ENCODE measurements around the gene AKAP8L.

Gene AKAP8L

DNA sequence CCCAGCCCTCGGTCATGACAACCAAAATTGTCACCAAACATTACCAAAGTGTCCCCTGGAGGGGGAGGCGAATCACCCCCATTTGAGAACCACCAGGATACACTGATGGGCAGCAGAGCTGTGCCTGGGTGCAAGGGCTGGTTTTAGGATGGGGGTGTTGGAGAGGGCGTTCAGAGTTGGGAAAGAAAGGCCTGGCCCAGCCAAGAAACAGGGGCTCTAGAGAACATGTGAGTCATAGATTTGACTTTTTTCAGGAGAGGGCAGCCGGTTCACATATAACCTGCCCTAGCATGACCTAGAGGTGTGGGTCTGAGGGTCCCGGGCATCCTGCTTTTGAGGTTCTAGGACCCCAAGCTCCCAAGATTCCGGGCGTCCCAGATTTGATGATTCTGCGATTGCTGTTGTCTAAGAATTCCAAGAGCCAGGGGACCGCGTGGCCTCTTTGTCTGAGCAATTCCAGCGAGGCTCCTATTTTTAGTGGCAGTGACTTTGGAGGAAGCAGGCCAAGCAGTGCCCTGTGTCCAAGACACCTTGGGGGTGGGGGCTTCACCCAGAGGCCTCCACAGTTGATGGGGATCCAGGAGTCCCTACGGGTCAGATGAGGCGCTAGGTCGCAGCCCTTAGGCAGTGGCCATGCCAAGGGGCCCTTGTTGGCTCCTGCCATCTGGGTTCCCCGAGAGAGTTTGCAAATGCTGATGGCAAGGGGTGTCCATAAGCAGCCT is 25.9 kb upstream of the AKAP8L start:
- Histone ChIP-seq H3K36me3 (ENCODE audit: control insufficient read depth, insufficient read depth, low read length) (no peaks in the 10 kb centered on the region), H3K4me3 (ENCODE audit: low read length) (no peak overlapping the region), H3K27ac (ENCODE audit: low read depth, low read length) (no peak overlapping the region), H3K27me3 (ENCODE audit: control insufficient read depth, insufficient read depth, low read length) (no peaks in the 10 kb centered on the region), H3K4me1 (ENCODE audit: control insufficient read depth, insufficient read depth, low read length) (peaks cover 4% of the 10 kb centered on the region), H3K9ac (ENCODE audit: low read length) (no peak overlapping the region)

DNA sequence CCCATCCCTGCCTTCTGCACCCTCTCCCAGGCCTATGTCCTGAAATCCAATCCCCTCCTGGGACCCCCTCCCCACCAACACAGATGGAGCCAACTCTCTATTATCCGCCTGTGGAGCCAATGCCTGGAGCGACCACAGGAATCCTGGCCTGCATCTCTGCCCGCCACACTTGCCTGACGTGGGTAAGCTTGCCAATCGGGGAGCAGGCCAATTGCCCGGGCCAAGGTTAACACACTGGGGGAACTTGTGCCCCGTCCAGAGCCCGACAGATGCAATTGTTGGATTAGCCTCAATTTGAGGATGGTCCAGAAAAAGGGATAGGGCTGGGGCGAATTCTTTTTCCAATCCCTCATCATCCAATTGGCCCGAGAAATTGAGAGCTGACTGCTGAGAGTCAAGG is 25.1 kb upstream of the AKAP8L start:
- H3K27ac ChIP-seq (ENCODE audit: low read depth, low read length), result no peak overlapping the region
- no peaks in the 10 kb centered on the region for H3K27me3 ChIP-seq (ENCODE audit: control insufficient read depth, insufficient read depth, low read length)
- H3K36me3 ChIP-seq (ENCODE audit: control insufficient read depth, insufficient read depth, low read length), result peaks cover 3% of the 10 kb centered on the region
- H3K9ac ChIP-seq (ENCODE audit: low read length), result no peak overlapping the region
- H3K4me1 ChIP-seq (ENCODE audit: control insufficient read depth, insufficient read depth, low read length), result peaks cover 1% of the 10 kb centered on the region
- H3K4me3 ChIP-seq (ENCODE audit: low read length), result no peak overlapping the region

DNA sequence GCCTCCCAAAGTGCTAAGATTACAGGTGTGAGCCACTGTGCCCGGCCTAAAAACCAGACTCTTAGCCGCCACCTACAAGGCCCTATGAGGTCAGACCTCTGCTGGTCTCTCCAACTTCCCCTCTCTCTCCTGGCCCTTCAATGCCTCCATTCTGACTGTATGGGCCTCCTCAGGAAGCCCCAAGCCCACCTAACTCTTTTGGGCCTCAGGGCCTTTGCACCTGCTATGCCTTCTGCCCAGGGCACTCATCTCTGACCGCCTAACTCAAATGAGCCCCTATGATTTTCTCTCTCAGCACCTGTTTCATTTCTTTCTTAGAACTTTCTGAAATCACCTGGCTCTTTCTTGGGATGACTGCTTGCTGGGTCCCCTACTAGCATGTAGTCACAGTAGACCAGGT is 24.5 kb upstream of the AKAP8L start:
- Histone ChIP-seq H3K27me3 (ENCODE audit: control insufficient read depth, insufficient read depth, low read length) (no peaks in the 10 kb centered on the region), H3K4me1 (ENCODE audit: control insufficient read depth, insufficient read depth, low read length) (no peaks in the 10 kb centered on the region), H3K27ac (ENCODE audit: low read depth, low read length) (no peak overlapping the region), H3K36me3 (ENCODE audit: control insufficient read depth, insufficient read depth, low read length) (peaks cover 3% of the 10 kb centered on the region), H3K4me3 (ENCODE audit: low read length) (no peak overlapping the region), H3K9ac (ENCODE audit: low read length) (no peak overlapping the region)

DNA sequence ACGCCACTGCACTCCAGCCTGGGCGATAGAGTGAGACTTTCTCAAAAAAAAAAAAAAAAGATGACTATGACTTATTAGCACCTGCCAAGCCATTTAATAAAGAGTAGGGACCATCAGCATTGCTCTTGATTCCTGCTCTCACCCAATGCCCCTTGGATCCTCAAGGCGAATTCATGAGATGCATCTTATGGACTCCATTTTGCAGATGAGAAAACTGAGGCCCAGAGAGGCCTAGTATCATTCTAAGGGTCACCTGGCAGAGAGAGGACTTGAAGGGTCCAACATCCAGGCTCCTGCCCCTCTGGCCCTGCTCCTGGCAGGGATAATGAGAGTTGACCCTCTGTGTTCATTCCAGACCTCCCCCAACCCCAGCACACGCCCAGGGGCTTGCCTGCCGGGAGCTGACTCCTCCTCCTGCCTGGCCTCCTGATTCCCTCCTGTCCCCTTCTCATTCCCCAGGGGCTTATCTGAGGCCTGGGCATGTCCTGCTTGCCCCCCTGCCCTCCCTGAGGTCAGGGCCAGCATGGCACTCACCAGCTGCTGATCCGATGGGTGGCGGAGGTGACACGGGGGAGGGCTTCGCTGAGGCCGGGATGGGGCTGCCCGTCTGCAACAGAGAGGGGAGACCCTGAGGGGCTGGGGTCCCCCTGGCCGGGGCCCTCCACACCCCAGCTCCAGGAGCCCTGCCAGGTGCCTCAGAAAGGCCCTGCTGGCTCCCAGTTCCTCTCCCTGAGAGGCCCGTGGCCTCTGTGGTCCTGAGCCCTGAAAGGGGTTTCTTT is 23.5 kb upstream of the AKAP8L start:
- Histone ChIP-seq H3K9ac (ENCODE audit: low read length) (no peak overlapping the region), H3K27ac (ENCODE audit: low read depth, low read length) (no peak overlapping the region), H3K36me3 (ENCODE audit: control insufficient read depth, insufficient read depth, low read length) (peaks cover 3% of the 10 kb centered on the region), H3K27me3 (ENCODE audit: control insufficient read depth, insufficient read depth, low read length) (no peaks in the 10 kb centered on the region), H3K4me3 (ENCODE audit: low read length) (no peak overlapping the region), H3K4me1 (ENCODE audit: control insufficient read depth, insufficient read depth, low read length) (peaks cover 4% of the 10 kb centered on the region)

DNA sequence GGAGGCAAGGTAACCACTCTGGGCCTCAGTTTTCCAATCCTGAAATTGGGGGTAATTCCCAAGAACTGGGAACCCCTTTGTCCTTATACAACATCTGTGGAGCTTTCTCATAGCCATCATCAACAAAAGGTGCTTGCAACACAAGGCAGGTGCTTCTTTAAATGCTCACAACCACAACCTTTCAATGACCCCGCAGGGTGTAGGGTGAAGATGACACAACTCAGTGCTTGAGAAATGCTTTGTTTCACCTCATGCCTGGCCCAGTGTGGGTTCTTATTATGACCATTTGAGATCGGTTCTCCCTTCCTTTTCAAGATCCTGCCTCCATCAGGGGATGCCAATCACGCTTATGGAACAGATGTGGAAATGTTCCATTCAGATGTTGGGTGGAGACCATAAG is 22.5 kb upstream of the AKAP8L start:
- Histone ChIP-seq H3K27ac (ENCODE audit: low read depth, low read length) (no peak overlapping the region), H3K27me3 (ENCODE audit: control insufficient read depth, insufficient read depth, low read length) (no peaks in the 10 kb centered on the region), H3K4me1 (ENCODE audit: control insufficient read depth, insufficient read depth, low read length) (peaks cover 4% of the 10 kb centered on the region), H3K36me3 (ENCODE audit: control insufficient read depth, insufficient read depth, low read length) (peaks cover 3% of the 10 kb centered on the region), H3K4me3 (ENCODE audit: low read length) (no peak overlapping the region), H3K9ac (ENCODE audit: low read length) (no peak overlapping the region)

DNA sequence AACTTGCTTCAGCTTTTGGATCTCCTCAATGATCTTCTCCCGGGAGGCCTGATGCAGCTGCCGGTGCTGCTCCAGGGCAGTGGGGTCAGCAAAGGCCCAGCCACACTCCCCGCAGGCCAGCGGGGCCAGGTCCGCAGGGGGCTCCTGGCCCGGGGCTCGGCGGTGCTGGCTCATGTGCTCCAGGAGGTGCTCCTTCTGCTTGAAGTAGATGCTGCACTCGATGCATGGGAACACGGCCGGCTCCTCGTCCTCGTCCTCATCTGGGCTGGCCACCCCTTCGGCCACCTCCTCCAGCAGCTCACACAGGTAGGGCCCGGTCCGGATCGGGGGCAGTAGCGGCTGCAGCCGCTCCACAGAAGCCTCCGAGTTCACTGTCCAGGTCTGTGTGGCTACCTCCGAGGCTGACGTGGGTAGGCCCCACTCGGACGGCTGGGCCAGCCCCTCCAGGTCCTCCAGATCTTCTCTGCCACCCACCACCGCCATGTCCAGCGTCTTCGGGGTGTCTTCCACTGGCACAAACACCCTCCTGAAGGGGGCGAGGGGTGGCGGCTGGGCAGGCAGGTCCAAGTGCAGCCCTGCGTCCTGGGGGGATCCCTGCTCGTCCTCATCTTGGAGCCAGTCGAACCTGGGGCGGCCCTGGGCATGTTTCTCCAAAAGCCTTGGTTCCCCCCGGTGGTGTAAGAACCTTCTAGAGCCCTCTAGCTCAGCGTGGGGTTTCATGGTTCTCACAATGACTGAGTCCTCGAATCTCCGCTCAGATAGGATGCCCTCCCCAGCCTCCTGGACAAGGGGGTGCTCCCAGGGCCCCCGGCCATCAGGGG is 21.2 kb upstream of the AKAP8L start:
- H3K4me3 ChIP-seq (ENCODE audit: low read length), result no peak overlapping the region
- peaks cover 4% of the 10 kb centered on the region for H3K4me1 ChIP-seq (ENCODE audit: control insufficient read depth, insufficient read depth, low read length)
- peaks cover 3% of the 10 kb centered on the region for H3K36me3 ChIP-seq (ENCODE audit: control insufficient read depth, insufficient read depth, low read length)

DNA sequence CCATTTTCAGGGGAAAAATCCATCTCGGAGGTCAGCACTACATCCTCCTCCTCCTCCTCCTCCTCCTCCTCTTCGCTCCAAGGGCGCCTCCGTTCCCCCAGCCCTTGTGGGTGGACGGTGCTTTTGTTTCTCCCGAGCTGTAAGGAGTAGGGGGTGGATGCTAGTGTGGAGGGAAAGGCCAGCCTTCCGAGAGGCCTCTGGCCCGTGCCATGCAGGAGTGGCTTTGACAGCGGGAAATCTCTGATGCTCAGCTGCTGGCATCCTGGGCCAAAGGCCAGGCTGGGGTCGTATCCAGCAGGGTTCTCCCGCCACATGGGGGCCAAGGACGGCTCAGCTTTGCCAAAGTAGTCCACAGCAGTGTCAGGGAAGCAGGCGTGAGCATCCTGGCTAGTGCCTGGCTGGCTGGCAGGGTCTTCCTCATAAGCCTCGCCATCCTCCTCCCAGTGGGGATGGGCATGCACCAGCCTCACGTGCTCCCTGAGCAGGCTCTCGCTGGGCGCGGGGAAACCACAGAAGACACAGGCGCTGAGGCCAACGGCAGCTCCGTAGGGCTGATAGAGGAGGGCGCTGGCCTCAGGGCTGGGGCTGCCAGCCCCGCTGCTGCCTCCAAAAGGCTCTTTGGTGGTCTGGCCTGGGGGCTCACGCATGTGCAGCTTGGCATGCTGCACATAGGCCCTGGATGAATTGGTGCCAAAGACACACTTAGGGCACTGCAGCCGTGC is 20.5 kb upstream of the AKAP8L start:
- Histone ChIP-seq H3K27me3 (ENCODE audit: control insufficient read depth, insufficient read depth, low read length) (no peaks in the 10 kb centered on the region), H3K9ac (ENCODE audit: low read length) (no peak overlapping the region), H3K4me1 (ENCODE audit: control insufficient read depth, insufficient read depth, low read length) (peaks cover 4% of the 10 kb centered on the region), H3K4me3 (ENCODE audit: low read length) (no peak overlapping the region), H3K27ac (ENCODE audit: low read depth, low read length) (no peak overlapping the region), H3K36me3 (ENCODE audit: control insufficient read depth, insufficient read depth, low read length) (peaks cover 3% of the 10 kb centered on the region)

More for the DNA sequence above, 21.2 kb upstream of the AKAP8L start:
- Histone ChIP-seq H3K27me3 (ENCODE audit: control insufficient read depth, insufficient read depth, low read length) (no peaks in the 10 kb centered on the region), H3K27ac (ENCODE audit: low read depth, low read length) (no peak overlapping the region), H3K9ac (ENCODE audit: low read length) (no peak overlapping the region)

DNA sequence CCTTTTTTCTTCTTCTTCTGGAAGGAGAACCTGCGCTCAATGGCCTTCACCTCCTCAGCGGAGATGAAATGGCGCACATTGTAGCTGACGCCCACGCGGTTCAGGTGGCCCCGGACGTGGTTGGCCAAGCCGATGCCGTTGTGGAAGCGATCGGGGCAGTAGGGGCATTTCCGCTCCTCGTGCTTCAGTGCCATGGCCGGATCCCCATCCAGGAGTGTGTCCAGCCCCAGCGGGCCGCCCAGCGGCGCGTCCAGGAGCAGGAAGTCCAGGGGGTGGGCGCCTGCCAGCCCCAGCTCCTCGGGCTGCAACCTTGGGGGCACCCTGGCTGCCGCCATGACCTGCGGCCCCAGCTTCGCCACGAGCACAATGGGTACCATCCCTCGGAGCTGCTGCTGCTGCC is 19.8 kb upstream of the AKAP8L start:
- Histone ChIP-seq H3K4me3 (ENCODE audit: low read length) (no peak overlapping the region), H3K27ac (ENCODE audit: low read depth, low read length) (no peak overlapping the region)

DNA sequence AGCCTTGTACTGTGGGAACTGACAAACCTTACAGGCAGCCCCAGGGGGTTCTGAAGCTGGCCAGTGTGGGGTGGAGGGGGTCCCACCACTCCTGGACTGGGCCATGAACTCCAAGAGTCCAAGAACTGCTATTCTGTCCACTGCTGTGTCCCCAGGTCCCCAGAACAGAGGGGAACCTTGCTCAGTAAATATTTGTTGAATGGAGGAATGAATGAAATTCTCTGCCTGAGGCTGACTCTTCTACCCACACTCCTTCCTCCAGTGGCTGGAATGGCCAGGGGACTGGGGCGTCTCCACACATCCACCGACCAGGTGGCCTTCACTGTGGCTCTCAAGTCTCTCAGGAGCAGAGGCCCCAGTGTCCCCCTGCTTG is 19.3 kb upstream of the AKAP8L start:
- H3K4me3 ChIP-seq (ENCODE audit: low read length), result no peak overlapping the region
- peaks cover 4% of the 10 kb centered on the region for H3K4me1 ChIP-seq (ENCODE audit: control insufficient read depth, insufficient read depth, low read length)
- no peaks in the 10 kb centered on the region for H3K27me3 ChIP-seq (ENCODE audit: control insufficient read depth, insufficient read depth, low read length)
- H3K36me3 ChIP-seq (ENCODE audit: control insufficient read depth, insufficient read depth, low read length), result peaks cover 3% of the 10 kb centered on the region
- H3K9ac ChIP-seq (ENCODE audit: low read length), result no peak overlapping the region
- no peak overlapping the region for H3K27ac ChIP-seq (ENCODE audit: low read depth, low read length)

More for the DNA sequence above, 19.8 kb upstream of the AKAP8L start:
- peaks cover 4% of the 10 kb centered on the region for H3K4me1 ChIP-seq (ENCODE audit: control insufficient read depth, insufficient read depth, low read length)
- H3K36me3 ChIP-seq (ENCODE audit: control insufficient read depth, insufficient read depth, low read length), result peaks cover 3% of the 10 kb centered on the region
- no peak overlapping the region for H3K9ac ChIP-seq (ENCODE audit: low read length)
- H3K27me3 ChIP-seq (ENCODE audit: control insufficient read depth, insufficient read depth, low read length), result no peaks in the 10 kb centered on the region

DNA sequence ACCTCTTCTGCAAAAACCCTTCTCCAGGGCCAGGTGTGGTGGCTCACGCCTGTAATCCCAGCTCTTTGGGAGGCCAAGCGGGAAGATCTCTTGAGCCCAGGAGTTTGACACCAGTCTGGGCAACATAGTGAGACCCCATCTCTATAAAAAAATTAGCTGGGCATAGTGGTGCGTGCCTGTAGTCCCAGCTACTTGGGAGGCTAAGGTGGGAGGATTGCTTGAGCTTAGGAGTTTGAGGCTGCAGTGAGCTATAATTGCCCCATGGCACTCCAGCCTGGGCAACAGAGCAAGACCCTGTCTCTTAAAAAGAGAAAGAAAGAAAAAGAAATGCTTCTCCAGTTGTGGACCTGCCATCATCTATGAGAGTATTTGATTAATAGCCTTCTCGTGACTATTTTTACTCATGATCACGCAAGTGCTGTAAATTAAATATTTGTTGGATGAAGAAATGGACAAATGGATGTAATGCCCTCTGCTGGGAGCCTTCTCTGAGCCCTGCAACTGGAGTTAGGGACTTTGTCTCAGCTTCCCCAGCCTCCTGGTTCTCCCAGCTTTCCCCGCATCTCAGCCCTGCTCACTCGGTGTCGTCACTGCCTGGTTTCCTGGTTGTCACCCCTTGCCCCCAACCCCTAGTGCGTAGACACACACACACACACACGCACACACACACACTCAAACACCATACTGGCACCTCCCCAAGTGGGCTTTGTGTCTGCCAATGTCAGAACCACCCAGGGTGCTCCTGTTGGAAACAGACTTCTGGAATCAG is 18.8 kb upstream of the AKAP8L start:
- Histone ChIP-seq H3K36me3 (ENCODE audit: control insufficient read depth, insufficient read depth, low read length) (peaks cover 3% of the 10 kb centered on the region), H3K27me3 (ENCODE audit: control insufficient read depth, insufficient read depth, low read length) (no peaks in the 10 kb centered on the region), H3K4me1 (ENCODE audit: control insufficient read depth, insufficient read depth, low read length) (peaks cover 4% of the 10 kb centered on the region), H3K4me3 (ENCODE audit: low read length) (no peak overlapping the region), H3K9ac (ENCODE audit: low read length) (no peak overlapping the region), H3K27ac (ENCODE audit: low read depth, low read length) (no peak overlapping the region)

DNA sequence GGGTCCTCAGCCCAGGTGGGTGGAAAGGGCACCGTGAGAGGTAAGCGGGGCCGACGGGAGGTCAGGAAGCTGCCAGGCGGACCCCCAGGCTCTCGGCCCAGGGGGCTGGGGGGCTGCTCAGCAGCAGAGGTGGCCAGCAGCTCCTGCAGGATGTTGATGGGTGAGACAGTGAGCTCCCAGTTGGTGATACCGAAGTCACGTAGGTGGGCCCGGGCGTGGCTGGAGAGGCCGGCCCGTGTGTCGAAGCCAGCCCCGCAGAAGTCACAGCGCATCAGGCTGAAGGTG is 18.0 kb upstream of the AKAP8L start:
- Histone ChIP-seq H3K4me1 (ENCODE audit: control insufficient read depth, insufficient read depth, low read length) (peaks cover 4% of the 10 kb centered on the region), H3K4me3 (ENCODE audit: low read length) (no peak overlapping the region), H3K27ac (ENCODE audit: low read depth, low read length) (no peak overlapping the region)

More for the DNA sequence above, 18.0 kb upstream of the AKAP8L start:
- H3K36me3 ChIP-seq (ENCODE audit: control insufficient read depth, insufficient read depth, low read length), result peaks cover 3% of the 10 kb centered on the region
- H3K27me3 ChIP-seq (ENCODE audit: control insufficient read depth, insufficient read depth, low read length), result no peaks in the 10 kb centered on the region
- H3K9ac ChIP-seq (ENCODE audit: low read length), result no peak overlapping the region
